T-helper 22 cell (primary cell): ENCODE measurements around the gene RNF115.
"Not testable (repeated sequence)": the region's sequence is repeated elsewhere in the genome, so short reads cannot be mapped to it uniquely, and the experiment has no call there.

Experiments used
- DNase-seq: peaks from one replicate; pipeline ENCODE4 v3.0.0-alpha.2; 2020; ENCODE audit warnings: low read depth

Gene RNF115

DNA sequence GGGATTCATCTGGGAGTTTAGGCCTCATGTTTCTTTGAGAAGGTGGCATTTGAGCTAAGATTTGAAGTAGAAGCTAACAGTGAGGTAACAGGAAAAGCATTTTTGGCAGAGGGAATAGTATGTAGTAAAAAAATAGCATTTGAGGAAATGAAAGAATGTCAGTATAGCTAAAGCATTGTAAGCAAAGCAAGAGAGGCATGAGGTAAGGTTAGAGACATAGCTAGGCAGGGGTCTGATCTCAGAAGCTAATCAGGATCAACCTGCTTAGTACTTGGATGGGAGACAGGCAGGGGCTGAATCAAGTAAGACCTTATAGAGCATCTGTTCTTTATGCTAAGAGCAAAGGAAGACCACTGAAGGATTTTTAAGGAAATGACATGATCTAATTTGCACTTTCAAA is 4.1 kb upstream of the RNF115 start:
- no peak for DNase-seq

DNA sequence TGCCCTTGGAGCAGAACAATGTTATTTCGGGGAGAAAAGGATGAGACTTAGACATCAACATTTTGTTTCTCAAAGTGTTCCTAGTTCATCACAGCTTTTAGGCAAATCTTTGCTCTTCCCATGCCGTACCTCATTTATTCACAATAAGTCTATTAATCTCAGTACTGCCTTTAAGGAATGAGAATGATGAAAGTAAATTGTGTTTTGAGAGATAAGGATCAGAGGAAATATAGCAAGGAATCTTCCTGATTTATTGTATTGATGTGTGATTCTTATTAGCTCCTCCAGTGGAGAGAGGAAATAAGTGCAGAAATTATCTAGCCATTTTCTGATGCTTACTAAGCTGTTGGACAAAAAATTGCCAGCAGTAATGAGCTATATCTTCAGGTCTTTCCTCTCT is 2.1 kb upstream of the RNF115 start:
- DNase-seq: no peak

DNA sequence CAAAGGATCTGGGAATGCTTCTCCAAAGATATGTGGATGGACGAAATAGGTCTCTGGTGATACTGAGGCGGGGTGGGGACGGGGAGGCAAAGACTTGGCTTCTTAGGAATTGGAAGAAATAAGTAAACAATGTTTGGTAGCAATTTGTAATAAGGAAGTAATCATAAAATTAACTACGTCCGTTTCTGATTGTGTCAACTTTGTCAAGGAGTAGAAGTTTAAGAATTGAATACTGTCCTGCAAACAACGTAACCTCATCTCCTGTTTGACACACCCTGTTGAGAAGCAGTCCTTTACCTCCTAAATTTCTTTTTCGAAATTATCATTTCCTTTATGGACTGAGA is 576 bp upstream of the RNF115 start:
- no peak for DNase-seq

DNA sequence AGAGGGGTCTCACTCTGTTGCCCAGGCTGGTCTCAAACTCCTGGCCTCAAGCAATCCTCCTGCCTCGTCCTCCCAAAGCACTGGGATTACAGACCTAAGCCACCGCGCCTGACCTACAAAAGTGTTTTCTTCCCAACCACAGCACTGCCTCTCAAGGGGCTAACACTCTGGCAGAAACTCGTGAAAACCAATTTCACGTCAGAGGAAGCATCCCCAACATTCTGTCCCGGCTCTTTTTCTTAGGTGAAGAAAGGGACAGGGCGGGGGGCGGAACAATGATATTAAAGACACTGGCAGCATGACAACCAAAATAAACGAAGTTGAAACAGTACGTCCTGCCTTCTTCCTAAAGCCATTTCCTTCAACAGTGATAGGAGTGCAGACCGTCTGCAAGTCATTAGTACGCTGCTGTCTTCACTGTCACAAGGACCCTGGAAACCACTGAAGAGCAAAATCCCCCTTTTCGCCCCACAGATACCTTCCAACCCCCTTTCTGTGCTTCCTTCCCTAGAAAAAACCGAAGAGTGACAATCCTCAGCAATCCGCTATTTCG is 1.0 kb downstream of the RNF115 start:
- DNase-seq: not testable (repeated sequence)

DNA sequence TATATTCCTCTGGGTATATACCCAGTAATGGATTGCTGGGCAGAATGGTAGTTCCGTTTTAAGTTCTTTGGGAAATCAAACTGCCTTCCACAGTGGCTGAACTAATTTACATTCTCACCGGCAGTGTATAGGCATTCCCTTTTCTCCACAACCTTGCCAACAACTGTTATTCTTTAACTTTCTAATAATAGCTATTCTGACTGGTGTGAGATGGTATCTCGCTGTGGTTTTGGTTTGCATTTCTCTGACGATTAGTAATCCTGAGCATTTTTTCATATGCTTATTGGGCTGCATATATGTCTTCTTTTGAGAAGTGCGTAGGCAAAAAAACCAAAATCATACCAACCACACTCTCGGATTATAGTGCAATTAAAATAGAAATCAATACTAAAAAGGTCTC is 5.8 kb downstream of the RNF115 start:
- DNase-seq: not testable (repeated sequence)

DNA sequence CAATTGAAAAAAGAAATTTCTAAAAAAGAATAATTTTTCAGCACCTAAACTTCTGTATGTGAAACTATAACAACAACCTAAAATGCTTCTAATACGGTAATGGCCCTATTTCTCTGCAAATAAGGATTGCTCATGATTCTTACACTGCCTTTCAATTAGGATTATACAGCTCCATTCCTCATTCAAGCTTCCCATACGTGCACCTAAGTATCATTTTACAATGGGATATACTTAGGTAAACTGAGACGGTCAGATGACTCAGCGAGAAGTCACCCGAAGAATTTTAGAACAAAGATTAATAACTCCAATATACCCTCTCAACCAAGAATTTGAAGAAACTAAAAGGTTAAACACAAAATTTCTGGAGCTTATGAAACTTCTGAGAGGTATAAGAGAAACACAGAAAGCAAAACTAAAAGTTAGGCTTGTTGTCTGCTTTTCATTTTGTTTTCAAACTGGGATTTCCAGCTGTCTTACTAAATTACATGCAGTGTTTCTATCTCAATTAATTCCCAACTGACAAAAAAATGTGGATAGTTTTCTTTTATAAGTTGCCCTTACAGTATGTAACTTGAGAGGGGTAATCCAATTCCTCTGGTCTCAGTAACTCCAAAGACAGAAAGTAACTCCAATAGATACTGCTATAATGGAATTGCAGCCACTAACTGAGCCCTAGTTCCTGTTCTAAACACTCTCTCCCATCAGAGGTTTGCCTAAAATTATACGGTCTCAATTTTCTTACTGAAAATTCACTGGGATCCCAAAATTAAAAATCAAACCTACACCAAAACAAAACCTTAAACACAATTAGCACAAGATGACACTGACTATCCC is 10.7 kb downstream of the RNF115 start:
- not testable (repeated sequence) for DNase-seq

DNA sequence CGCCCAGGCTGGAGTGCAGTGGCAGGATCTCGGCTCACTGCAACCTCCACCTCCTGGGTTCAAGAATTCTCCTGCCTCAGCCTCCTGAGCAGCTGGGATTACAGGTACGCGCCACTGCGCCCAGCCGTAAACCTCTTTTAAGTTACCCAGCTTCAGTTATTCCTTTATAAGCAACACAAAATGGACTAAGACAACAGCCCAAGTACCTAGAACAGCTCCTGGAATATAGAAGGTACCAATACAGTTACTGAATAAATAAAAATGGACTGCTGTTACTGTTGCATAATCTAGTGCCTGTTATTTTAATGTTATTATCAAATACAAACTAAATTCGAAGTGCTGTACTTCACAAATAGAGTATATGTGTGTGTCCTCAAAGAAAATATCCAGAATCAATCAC is 17.1 kb downstream of the RNF115 start:
- no peak for DNase-seq

DNA sequence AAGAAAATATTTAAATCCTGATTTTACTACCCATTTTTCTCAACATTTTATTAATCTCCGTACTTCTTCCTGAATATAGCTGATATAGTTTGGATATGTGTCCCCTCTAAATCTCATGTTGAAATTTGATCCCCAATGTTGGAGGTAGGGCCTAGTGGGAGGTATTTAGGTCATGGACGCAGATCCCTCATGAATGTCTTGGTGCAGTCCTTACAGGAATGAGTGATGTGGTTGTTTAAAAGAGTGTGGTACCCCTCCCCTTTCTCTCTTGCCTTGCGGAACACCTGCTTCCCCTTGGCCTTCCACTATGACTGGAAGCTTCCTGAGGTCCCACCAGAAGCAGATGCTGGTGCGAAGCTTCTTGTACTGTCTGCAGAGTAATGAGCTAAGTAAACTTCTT is 17.5 kb downstream of the RNF115 start:
- no peak for DNase-seq

DNA sequence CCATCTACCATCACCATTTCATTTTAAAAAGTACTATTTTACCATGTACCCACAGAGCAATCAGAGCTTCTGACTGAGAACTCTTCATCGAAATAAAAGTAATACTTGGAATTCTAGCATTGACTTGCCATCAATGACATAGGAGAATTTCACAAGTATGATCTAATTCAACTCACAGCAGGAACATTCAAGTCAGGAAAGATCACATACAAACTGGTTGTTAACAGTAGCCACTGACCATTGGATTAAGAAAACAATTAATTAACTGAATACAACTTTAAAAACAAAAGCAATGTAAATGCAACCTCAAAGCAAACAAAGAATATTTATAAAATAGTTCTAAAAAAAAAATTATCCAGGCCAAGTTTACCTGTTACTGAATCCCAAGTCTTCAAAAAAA is 18.8 kb downstream of the RNF115 start:
- DNase-seq: no peak

DNA sequence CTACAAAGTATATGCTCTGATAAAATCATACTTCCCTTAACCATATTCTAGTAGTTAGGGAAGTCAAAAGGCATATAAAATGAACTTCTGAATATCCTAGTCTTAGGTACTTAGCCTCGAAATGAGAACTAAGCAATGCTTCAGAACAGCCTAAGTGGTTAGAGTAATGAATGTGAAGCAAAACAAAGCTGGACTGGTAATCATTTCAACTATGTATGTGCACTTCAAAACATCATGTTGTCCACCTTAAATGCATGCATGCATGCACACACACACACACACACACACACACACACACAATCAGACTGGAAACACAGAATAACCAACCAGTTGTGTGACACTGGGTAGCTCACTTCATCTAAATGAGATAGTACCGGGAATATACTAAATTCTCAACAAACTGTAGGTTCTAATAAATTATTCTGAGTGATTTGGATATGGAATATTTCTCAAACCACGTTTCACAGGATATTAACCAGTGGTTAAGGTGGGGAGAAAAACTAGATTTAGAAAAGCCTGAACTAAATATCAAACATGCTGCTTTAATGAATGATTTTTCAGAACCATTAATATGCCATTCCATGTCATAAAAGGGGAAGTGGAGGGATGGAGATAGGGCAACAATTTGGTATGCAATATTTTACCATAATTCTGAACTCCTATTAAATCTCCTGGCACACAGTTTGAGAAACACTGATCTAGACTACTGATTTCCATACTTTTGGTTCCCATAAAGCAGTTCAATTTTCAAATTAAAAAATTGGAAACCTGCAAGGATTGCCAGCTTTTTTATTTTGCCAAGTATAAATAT is 19.5 kb downstream of the RNF115 start:
- no peak for DNase-seq

DNA sequence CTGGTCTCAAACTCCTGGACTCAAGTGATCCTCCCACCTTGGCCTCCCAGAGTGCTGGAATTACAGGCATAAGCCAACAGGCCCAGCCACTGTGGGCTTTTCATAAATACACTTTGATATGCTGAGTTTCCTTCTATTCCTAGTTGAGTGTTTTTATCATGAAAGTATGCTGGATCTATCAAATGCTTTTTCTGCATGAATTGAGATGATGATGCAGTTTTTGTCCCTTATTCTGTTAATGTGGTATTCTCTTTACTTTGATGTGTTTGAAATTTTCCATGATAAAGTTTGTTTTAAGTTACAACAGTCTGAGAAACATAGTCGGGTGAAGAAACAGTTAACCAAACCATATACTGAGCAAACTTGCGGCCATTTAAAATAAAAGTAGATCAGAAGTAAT is 24.1 kb downstream of the RNF115 start:
- DNase-seq: no peak

DNA sequence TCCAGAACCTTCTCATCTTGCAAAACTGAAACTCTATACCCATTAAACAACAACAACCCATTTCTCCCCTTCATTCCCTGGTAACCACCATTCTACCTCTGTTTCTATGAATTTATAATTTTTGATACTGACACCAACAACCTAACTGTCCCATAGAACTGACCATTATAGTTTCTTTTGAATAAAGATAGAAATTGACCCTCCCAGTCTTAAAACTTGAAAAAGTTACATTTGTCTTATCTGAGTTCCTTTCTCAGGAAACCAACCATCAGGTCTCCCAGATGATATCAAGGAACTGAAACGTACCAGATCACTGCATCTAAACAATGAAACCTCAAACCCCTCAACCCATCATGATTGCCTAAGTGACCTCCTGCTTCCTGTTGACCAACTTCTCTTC is 27.1 kb downstream of the RNF115 start:
- no peak for DNase-seq

DNA sequence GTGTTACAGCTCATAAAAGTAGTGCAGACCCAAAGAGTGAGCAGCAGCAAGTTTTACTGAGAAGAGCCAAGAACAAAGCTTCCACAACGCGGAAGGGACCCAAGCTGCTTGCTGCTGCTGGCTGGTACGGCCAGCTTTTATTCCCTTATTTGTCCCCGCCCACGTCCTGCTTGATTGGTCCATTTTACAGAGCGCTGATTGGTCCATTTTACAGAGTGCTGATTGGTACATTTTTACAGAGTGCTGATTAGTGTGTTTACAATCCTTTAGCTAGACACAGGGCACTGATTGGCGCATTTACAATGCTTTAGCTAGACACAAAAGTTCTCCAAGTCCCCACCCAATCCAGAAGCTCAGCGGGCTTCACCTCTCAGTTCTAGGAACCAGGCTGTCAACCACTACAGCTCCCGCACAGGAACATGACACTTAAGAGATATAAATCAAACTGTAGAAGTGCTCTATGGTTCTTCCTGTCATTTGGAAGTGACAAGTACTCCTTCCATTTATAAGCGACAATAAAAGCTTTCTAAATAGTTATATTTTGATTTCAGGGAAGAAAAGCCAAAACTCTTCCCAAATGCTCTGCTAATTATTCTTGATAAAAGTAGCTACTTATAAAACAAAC is 28.5 kb downstream of the RNF115 start:
- DNase-seq: no peak

DNA sequence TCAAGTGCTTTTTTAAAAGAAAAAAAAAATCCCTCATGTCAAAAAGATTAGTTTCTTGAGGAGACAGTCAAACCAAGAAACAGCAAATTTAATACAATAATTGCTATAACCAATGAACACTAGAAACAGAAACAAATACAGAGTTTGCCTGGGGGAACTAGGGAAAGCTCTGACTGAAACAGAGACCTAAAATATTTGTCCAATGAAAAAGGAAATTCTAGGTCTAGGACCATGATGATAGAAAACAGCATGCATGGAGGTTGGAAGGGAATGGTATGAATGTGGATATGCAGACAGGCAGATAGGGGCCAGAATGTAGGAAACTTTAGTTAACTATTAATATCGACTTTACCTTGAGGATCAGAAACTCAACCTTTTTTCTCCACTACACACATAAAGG is 31.4 kb downstream of the RNF115 start:
- no peak for DNase-seq

DNA sequence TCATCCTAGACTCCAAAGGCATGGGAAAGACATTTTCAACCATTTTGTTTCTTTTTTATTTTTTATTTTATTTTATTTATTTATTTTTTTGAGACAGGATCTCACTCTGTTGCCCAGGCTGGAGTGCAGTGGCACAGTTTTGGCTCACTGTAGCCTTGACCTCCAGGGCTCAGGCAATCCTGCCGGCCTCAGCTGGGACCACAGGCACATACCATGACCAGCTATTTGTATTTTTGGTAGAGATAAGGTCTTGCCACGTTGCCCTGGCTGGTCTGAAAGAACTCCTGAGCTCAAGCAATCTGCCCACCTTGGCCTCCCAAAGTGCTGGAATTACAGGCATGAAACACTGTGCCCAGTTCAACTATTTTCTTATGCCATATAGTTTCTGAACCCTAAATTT is 32.0 kb downstream of the RNF115 start:
- DNase-seq: not testable (repeated sequence)

DNA sequence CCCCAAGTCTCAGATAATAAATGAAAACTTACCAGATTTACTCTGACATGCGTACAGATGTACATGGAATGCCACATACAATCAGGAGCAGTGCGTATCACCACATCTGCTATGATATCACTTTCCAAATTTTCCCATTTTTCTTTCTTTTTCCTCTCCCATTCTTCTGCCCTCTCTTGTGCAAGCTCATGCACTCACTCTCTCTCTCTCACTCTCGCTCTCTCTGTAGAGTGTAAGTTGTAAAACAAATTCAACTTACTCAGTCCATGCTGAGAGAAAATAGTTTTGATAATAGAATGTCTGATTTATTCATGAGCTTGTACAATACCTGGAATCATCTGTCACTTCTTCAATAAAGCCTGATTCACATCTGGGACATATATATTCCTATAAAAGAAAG is 35.3 kb downstream of the RNF115 start:
- DNase-seq: no peak

DNA sequence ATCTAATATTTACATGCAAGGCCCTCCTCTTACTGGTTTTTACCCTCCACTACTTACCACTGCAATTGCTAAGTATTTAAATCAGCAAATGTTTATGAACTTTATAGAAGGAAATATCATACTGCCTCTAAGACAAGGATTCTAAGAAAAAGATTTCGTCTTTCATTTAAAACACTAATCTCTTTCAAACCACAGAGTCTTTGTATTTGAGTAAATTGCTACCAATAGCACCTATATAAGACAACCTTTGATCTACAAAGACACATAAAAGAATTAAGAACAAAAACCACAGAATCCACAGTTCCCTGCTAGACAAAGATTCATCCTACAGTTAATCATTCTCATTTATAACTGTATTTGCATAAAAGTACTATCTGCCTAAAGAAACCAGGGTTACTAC is 37.6 kb downstream of the RNF115 start:
- no peak for DNase-seq

DNA sequence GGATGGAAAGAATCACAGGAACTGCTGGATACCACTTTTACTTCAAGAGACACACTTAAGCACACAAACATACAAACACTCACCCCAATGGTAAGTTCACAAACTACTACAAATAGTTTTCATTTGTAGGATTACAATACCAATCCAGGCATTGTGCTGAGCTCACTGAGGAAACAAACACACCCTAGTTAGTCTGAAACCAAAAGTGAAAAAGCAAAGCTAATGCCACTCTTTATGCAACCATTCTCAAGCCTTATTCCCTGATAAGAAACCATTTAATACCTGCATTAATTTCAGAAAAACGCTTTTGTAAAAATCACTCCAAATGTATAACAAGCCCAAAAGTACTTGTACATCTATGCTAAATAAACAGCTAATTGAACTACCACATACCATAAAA is 38.3 kb downstream of the RNF115 start:
- DNase-seq: no peak

DNA sequence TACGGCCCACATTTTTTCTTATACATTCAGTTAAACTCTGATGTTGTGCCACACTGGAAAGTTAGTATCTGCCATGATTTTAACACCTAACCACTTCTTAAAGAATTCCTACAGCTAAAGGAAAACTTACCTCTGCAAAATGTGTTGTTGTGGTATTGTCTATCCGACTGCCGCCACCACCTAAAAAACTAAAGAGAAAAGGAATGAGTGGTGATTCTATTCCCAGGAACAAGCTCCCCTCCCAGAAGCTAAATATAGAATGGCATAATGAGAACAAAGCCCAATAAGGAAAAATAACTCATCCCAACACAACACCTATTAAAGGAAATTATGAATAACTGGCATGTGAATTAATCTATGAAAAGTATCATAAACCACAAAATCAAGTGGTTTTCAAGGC is 39.5 kb downstream of the RNF115 start:
- no peak for DNase-seq

DNA sequence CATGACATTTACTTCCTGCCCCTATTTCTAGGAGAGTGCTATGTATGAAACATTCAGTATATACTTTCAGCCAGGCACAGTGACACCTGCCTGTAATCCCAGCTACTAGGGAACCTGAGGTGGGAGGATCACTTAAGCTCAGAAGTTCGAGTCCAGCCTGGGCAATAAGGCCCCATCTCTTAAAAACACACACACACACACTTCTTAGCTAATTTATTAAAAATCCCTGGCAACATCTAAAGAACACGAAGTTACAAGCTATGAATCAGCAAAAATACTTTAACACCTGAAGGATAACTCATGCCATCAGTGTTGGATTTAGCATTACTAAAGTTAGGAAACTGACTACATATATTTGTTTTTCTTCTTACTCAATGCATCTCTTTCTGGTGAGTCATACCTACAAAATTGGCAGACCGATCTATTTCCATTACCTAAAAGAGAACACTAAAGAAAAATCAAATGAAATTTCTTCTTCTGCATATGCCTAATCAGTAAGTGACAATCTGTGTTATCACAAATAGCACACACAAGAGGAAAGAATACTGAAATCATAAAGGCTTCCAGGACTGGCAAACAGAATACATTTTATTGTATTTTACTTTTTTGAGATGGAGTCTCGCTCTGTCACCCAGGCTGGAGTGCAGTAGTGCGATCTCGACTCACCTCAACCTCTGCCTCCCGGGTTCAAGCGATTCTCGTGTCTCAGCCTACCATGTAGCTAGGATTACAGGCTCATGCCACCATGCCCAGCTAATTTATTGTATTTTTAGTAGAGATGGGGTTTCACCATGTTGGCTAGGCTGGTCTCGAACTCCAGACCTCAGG is 41.4 kb downstream of the RNF115 start:
- DNase-seq: no peak

DNA sequence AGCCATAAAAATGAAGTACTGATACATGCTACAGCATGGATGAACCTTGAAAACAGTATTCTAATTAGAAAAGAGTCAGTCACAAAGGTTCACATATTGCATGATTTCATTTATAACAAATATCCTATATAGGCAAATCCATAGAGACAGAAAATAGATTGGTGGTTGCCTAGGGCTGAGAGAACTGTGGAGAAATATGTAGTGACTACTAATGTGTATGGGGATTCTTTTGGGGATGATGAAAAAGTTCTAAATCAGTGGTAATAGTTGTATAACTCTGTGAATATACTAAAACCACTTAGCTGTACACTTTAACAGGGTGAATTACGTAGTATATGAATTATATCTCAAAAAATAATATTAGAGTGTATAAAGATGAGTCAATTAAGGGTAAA is 45.8 kb downstream of the RNF115 start:
- DNase-seq: no peak
